ENCODE results near the gene CD81. TPM values are rescaled to one million over a fixed set of nuclear protein-coding genes. Genes with fewer than 3 reads are reported as not detected.
"Not testable (repeated sequence)": the region's sequence is repeated elsewhere in the genome, so short reads cannot be mapped to it uniquely, and the experiment has no call there.

CD81 gene
- total RNA-seq, 1 experiment from 2014 or later: 182 TPM

DNA sequence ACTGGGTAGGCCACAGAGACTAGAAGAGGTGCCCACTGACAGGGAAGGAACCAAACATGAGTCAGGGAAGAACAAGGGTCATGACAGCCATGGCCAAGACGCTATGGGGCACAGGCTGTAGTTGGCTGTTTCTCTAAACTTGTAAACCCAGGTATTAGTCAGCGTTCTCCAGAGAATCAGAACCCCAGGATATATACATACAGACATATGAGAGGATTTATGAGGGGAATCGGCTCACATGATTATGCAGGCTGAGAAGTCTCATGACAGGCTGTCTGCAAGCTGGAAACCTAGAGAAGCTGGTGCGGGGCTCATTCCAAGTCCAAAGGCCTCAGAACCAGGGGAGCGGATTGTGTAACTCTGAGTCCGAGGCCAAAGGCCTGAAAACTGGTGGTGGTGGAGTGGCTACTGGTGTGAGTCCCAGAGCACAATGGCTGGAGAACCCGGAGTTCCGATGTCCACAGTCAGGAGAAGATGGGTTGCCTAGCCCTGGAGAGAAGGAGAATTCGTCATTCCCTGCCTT is 29.7 kb upstream of the CD81 start:
- Histone ChIP-seq H3K4me3 (no peak overlapping the region), H3K9me3 (peaks cover 14% of the 10 kb centered on the region), H3K27me3 (no peaks in the 10 kb centered on the region), H3K36me3 (no peaks in the 10 kb centered on the region)
- no peak for DNase-seq

DNA sequence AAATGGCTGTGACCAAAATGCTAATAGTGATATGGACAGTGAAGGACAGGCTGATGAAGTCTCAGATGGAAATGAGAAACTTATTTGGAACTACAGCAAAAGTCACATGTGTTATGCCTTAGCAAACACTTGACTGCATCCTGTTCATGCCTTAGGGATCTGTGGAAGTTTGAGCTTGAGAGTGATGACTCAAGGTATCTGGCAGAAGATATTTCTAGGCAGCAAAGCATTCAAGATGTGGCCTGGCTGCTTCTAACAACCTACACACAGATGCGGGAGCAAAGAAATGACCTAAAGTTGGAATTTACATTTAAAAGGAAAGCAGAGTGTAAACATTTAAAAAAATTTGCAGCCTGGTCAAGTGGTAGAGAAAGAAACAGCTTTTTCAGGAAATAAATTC is 28.1 kb upstream of the CD81 start:
- H3K9me3 ChIP-seq: peaks cover 14% of the 10 kb centered on the region
- no peaks in the 10 kb centered on the region for H3K36me3 ChIP-seq
- H3K27me3 ChIP-seq: no peaks in the 10 kb centered on the region
- DNase-seq: no peak
- no peak overlapping the region for H3K4me3 ChIP-seq

DNA sequence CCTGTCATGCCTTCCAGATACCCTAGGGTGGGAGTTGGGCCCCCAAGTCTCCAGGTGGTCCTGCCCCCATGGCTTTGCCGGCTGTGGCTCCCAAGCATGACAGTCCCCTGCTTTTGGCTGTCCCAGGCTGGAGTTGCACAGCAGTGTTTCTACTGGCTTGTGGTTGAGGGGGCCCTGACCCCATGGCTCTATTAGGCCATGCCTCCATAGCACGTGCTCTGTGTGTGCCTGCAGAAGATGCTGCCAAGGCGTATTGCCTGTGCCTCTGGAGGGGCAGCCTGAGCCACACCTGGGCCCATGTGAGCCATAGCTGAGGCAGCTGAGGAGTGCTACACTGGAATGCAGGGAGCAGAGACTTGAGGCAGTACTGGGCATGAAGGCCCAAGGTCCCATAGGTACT is 25.4 kb upstream of the CD81 start:
- H3K27me3 ChIP-seq: no peaks in the 10 kb centered on the region
- DNase-seq: no peak
- H3K9me3 ChIP-seq: peaks cover 14% of the 10 kb centered on the region
- no peaks in the 10 kb centered on the region for H3K36me3 ChIP-seq
- no peak overlapping the region for H3K4me3 ChIP-seq

DNA sequence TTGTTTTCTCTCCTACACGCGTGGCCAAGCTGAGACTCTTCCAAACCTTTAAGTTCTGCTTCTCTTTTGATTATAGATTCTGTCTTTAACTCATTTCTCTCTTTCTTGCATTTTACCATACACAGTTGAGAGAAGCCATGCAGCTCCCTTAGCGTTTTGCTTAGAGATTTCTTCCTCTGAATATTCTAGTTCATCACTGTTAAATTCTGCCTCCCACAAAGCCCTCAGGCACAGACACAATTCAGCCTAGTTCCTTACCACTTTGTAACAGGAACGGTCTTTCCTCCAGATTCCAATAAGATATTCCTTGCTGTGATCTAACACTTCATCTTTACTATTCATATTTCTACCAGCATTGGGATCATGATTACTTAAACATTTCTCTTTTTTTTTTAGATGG is 24.7 kb upstream of the CD81 start:
- Histone ChIP-seq H3K9me3 (peaks cover 14% of the 10 kb centered on the region), H3K4me3 (no peak overlapping the region), H3K27me3 (no peaks in the 10 kb centered on the region), H3K36me3 (no peaks in the 10 kb centered on the region)
- no peak for DNase-seq

DNA sequence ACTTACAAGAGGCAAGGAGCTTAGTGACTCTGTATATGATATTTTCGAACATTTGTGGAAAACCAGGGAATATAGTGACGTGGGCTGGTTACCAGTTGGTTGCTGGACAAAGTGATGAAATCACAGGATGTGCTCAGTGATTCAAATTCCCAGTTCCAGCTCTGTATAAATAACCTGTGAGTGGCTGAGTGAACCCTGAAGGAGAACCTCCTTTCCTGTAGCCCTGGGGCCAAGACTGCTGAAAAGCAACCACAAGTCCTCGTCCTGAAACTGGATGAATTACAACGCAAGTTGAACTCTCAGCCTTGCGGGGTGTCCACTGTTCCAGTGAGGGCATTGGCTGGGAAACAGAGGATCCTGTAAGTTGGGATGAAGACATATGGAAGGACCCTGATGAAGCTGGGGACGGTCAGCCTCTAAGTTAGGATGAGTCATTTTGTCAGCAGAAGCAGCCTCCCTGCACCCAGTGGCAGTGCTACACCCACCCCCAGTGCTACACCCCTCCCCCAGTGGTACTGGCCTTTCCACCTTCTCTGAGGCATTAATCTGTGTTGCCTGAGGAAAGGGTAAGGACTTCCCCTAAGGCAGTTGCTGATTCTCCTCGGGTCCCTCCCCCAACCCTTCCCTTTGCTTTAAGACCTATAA is 22.0 kb upstream of the CD81 start:
- Histone ChIP-seq H3K36me3 (no peaks in the 10 kb centered on the region), H3K9me3 (peaks cover 2% of the 10 kb centered on the region; the same call in 1 of the 2 replicates), H3K4me3 (no peak overlapping the region), H3K27me3 (no peaks in the 10 kb centered on the region)
- DNase-seq: no peak

DNA sequence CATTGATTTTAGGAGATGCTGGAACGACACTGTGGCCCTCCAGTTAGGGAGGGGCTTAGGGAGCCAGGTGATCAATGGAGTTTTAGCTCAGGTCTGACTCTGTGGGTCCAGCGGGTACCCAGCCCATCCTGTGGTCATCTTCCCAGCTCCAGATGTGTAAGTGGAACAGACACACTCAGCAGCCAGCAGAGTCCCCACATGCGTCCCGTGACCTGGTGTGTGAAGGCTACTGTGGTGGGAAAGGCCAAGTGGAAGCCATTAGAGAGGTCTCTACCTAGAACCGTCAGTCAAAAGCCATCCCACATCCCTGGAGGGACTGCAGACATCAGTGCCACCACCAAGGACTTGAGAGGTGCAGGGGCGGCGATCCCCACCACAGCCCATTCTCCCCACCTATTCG is 19.9 kb upstream of the CD81 start:
- no peak for DNase-seq
- Histone ChIP-seq H3K27me3 (no peaks in the 10 kb centered on the region), H3K9me3 (no peaks in the 10 kb centered on the region), H3K4me3 (no peak overlapping the region), H3K36me3 (no peaks in the 10 kb centered on the region)

DNA sequence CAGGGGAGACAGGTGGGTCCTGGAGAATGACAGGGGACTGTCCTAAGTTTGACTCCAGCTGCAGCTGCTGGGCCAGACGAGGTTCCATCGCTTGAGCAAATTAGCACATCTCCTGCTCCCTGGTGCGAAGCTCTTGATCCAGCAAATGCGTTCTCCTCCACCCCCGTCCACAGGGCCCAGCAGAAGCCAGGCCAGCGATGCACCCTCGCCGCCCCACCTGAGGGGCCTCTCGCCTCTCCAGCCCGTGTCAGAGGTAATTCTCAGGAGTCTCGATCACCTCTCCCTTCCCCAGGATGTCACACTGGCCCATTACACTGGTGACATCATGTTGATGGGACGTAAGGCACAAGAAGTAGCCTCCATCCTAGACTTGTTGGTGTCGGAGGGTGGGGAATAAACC is 19.5 kb upstream of the CD81 start:
- not testable (repeated sequence) for H3K9me3 ChIP-seq, H3K27me3 ChIP-seq, DNase-seq, H3K4me3 ChIP-seq, H3K36me3 ChIP-seq

DNA sequence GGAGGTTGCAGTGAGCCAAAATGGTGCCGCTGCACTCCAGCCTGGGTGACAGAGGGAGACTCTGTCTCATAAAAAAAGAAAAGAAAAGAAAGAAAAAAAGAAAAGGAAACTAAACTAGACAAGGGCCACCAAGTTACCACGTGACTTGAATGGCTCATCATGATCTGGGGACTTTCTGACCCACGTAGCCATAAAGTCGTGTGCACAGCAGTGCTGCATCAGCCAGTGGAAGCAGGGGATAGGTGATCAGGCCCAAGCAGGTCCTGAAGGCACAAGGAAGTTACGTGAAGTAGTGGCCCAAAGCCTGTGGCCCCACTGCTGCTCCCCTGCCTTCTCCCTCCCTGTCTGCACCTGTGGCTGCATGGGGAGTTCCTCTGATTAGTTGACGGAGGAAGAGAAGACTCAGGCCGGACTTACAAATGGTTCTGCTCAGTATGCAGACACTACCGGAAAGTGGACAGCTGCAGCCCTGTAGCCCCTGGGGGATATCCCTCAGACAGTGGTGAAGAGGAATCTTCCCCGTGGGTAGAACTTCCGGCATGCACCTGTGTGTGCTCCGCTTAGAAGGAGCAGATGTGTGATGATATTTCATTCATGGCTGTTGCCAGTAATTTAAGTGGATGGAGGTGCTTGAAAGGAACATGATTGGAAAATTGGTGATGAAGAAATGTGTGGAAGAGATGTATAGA is 18.2 kb upstream of the CD81 start:
- no peak overlapping the region for H3K4me3 ChIP-seq
- no peaks in the 10 kb centered on the region for H3K27me3 ChIP-seq
- DNase-seq: no peak
- no peaks in the 10 kb centered on the region for H3K36me3 ChIP-seq
- H3K9me3 ChIP-seq: no peaks in the 10 kb centered on the region

DNA sequence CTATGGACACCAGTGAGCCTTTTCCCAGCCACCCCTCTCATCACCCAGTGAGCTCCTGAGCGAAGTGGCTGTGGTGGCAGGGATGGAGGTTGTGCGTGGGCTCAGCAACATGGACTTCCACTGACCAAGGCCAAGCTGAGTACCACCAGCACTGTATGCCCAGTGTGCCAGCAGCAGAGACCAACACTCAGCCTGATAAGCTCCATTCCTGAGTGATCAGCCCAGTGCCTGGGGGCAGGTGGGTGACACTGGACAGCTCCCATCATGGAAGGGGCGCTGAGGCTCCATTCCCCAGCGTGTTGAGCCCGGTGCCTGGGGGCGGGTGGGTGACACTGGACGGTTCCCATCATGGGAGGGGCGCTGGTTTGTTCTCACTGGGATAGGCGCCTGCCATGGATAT is 17.6 kb upstream of the CD81 start:
- no peak for DNase-seq
- Histone ChIP-seq H3K9me3 (no peaks in the 10 kb centered on the region), H3K4me3 (no peak overlapping the region), H3K36me3 (no peaks in the 10 kb centered on the region), H3K27me3 (no peaks in the 10 kb centered on the region)

DNA sequence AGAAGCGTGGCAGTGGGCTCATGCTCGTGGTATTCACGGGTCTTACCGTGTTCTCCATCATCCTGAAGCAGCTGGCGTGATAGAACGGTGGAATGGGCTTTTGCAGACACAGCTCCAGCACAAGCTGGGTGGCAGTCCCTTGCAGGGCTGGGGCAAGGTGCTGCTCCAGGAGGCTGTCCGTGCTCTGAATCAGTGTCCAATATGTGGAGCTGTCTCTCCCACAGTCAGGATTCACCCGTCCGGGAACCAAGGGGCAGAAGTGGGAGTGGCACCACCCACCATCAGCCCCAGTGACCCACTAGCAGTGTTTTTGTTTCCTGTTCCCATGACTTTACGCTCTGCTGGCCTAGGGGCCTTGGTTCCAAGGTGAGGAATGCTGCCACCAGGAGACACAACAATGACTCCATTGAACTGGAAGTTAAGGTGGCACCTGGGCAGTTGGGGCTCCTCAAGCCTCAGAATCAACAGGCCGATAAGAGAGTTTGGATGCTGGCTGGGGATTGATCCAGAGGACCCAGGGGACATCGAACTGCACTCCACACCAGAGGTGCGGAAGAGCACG is 16.9 kb upstream of the CD81 start:
- no peaks in the 10 kb centered on the region for H3K9me3 ChIP-seq
- no peaks in the 10 kb centered on the region for H3K27me3 ChIP-seq
- H3K36me3 ChIP-seq: no peaks in the 10 kb centered on the region
- no peak overlapping the region for H3K4me3 ChIP-seq
- no peak for DNase-seq

DNA sequence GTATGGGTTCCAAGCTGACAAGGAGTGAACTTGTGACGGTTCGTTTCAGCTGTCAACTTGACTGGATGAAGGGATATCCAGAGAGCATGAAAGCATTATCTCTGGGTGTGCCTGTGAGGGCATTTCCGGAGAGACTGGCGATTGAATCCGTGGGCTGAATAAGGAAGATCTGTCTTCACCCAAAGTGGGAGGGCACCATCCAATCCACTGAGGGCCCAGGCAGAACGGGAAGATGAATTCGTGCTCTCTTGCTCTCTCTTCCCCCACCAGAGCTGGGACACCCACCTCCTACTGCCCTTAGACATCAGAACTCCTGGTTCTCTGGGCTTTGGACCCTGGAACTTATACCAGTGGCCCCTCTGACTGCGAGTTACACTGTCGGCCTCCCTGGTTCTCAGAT is 15.5 kb upstream of the CD81 start:
- Histone ChIP-seq H3K4me3 (no peak overlapping the region), H3K9me3 (no peaks in the 10 kb centered on the region), H3K36me3 (no peaks in the 10 kb centered on the region), H3K27me3 (no peaks in the 10 kb centered on the region)
- no peak for DNase-seq

DNA sequence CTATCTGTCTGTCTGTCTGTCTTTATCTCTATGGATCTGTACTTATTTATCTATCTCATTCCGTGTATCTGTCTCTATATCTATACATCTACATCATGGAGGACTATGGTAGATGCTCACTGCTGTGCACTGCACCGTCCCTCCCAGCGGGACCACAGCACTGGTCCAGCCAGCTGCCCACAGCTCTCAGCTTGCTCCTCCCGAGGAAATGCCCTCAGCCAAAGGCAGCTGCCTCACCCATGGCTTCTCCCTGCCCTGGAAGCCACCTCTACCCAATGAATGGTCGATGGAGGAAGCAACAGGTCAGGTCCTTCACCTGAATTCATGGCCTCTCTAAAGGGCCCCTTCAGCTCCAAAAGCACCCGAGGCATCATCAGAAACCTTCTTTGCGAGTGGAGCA is 14.7 kb upstream of the CD81 start:
- DNase-seq: no peak
- Histone ChIP-seq H3K4me3 (no peak overlapping the region), H3K36me3 (no peaks in the 10 kb centered on the region), H3K9me3 (no peaks in the 10 kb centered on the region), H3K27me3 (no peaks in the 10 kb centered on the region)

DNA sequence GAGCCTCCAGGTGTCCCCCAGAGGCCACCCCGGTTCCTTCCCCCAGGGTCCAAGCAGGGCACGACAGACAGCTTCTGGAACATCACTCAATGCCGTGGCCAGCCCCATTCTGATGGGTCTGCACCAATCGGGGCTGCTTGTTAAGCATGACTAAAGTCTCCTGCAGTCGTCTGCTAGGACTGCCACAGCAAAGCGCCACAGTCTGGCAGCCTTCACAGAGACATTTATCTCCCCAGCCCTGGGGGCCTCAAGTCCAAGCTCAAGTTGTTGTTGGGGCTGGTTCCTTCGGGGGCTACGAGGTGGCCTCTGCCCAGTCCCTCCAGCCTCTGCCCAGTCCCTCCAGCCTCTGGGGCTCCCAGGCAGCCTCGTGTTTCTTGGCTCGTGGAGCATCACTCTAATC is 14.0 kb upstream of the CD81 start:
- no peaks in the 10 kb centered on the region for H3K36me3 ChIP-seq
- no peak for DNase-seq
- no peak overlapping the region for H3K4me3 ChIP-seq
- H3K9me3 ChIP-seq: no peaks in the 10 kb centered on the region
- H3K27me3 ChIP-seq: no peaks in the 10 kb centered on the region

DNA sequence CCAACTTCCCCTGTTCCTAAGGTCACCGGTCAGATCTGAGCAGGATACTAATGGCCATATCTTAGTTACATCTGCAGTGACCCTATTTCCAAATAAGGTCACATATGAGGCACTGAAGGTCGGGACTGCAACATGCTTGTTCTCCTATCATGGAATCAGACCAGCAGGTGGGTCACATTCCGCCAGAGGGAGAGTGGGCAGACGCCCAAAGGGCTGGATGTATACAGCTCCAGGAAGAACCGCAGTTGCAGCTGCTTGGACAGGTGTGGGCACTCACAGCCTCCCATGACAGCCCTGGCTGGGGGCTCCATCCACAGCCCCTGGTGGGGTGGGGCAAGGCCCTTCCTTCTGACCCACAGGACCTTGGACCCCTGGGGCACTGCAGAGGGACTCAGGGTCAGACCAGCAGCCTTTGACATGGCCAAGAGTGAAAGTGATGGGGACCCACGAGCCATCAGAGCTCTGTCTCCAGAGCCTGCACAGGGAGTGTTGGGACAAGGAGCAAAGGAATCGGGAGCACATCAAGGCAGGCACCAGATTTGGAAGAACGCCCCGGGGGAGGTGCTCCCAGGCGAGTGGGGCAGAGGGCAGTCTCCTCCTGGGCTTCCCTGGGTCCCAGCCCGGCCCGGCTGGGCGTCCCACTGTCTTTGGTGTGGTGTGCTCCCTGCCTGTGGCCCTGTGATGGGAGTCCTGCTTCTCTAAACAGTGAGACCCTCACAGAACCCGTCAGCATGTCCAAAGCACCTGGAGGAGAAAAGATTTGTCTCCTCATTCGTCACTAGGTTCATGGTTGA is 13.3 kb upstream of the CD81 start:
- DNase-seq: no peak

DNA sequence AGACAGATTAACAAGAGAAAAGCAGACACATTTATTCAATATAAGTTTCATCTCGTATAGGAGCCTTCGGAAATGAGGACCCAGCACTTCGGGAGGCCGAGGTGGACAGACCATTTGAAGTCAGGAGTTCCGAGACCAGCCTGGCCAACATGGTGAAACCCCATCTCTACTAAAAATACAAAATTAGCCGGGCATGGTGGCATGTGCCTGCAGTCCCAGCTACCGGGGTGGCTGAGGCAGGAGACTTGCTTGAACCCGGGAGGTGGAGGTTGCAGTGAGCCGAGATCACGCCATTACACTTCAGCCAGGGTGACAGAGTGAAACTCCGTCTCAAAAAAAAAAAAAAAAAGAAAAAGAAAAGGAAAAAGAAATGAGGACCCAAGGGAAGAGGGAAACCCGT is 12.7 kb upstream of the CD81 start:
- H3K27me3 ChIP-seq, H3K9me3 ChIP-seq, H3K4me3 ChIP-seq, DNase-seq, H3K36me3 ChIP-seq: not testable (repeated sequence)

More for the DNA sequence above, 13.3 kb upstream of the CD81 start:
- Histone ChIP-seq H3K27me3 (no peaks in the 10 kb centered on the region), H3K9me3 (no peaks in the 10 kb centered on the region), H3K36me3 (no peaks in the 10 kb centered on the region), H3K4me3 (no peak overlapping the region)

DNA sequence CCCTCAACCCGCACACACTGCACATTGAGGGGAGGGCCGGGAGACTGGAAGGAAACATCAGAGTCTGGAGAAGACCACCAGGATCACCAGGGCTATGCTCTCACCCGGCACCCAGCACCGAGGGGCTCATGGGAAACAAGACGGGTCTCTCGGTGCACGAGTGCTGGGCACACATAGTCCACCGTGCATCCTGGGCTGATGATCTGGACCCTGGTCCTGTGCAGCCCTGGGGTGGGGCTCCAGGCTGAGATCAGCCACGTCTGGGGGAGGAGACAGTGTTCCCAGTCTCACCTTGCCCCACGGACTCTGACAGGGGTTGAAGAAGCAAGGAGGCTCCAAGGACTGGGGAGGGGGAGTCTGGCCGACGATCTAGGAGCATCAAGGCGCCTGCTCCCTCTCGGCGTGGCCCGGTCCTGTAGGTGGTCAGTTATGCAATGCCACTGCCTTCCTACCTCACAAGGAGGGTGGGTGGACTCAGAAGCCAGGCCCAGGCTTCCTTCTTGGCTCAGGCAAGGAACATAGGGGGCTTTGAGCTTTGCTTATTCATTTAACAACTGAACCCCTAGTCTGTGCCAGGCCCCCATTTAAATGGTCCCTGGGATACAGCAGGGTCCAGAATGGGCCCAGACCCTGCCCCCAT is 11.4 kb upstream of the CD81 start:
- H3K36me3 ChIP-seq: no peaks in the 10 kb centered on the region
- no peak for DNase-seq
- H3K4me3 ChIP-seq: no peak overlapping the region
- no peaks in the 10 kb centered on the region for H3K27me3 ChIP-seq
- no peaks in the 10 kb centered on the region for H3K9me3 ChIP-seq

DNA sequence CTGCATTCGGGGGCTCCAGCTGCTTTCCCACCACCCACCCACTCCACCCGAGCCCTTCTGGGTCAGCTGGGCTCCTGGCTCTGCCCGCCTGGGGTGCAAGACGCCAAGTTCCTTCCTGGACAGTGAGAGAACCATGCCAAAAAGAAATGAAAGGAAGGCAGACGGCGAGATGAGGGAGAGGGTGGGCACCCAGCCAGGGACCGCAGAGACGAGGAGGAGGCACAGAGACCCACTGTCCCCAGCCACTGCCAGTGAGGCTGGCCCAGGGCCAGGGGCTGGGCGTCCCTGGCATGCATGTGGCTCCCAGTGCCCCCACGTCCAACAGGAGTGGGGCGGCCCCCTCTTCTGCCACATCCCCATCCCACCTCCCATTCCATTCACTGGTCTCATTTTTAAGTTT is 10.8 kb upstream of the CD81 start:
- Histone ChIP-seq H3K4me3 (no peak overlapping the region), H3K36me3 (no peaks in the 10 kb centered on the region), H3K9me3 (no peaks in the 10 kb centered on the region; the same call in 1 of the 2 replicates), H3K27me3 (no peaks in the 10 kb centered on the region)
- DNase-seq: no peak

All from MG63 (cell line).